ENCODE measurements around the gene SLC24A3. TPM values are rescaled to one million over a fixed set of nuclear protein-coding genes. Genes with fewer than 3 reads are reported as not detected.

Gene SLC24A3
- total and polyA plus RNA-seq, 4 donors = 1.9 to 8.4 (median 5.8) TPM

DNA sequence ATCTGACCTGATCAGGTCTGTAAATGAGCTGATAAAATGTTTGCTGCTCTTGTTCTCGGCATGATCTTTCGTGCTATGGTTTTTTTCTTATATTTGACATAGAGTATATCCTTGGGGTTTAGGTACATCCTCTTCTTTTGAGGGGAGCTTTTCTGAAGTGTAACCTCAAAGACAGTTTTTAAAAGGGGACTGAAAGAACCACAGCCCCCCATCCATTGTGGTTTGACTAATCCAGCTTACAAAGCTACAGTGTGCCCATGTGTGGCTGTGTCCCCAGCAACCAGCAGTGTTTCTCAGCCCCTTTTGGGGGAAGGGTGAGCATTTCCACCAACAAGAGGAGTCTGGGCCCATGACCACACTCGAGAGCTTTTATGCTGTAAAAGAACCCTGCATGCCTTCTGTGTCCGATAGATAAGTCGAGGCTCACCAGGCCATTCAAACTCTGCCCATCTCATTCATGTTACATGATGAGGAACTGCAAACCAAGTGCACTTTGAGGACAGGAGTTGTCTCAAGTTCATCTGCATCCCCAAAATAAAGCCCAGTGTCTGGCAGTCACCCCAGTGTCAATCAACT lies 266.0 kb downstream of the SLC24A3 start:
- H3K4me1 ChIP-seq (ENCODE audit: control insufficient read depth in 5 of 5, insufficient read depth in 5 of 5, low read length in 5 of 5) = no peaks in the 10 kb centered on the region
- H3K4me3 ChIP-seq = no peak overlapping the region
- H3K27me3 ChIP-seq (ENCODE audit: control insufficient read depth in 3 of 3, insufficient read depth in 3 of 3, low read length in 2 of 3) = no peaks in the 10 kb centered on the region
- H3K27ac ChIP-seq (ENCODE audit: low read depth in 1 of 2, low read length in 1 of 2) = no peak overlapping the region
- TF ChIP-seq, protein P1, sequence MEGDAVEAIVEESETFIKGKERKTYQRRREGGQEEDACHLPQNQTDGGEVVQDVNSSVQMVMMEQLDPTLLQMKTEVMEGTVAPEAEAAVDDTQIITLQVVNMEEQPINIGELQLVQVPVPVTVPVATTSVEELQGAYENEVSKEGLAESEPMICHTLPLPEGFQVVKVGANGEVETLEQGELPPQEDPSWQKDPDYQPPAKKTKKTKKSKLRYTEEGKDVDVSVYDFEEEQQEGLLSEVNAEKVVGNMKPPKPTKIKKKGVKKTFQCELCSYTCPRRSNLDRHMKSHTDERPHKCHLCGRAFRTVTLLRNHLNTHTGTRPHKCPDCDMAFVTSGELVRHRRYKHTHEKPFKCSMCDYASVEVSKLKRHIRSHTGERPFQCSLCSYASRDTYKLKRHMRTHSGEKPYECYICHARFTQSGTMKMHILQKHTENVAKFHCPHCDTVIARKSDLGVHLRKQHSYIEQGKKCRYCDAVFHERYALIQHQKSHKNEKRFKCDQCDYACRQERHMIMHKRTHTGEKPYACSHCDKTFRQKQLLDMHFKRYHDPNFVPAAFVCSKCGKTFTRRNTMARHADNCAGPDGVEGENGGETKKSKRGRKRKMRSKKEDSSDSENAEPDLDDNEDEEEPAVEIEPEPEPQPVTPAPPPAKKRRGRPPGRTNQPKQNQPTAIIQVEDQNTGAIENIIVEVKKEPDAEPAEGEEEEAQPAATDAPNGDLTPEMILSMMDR (IDR thresholded peaks at IDR 0.05; ENCODE audit: control extremely low read depth, extremely low read depth) = no peak
- ATAC-seq (ENCODE audit: insufficient read depth, low FRiP score) = no peak
- no peak for DNase-seq
- WGBS, 2 donors = 84 to 92% methylated on average over 5 of the region's 5 CpGs
- no peaks in the 10 kb centered on the region for H3K36me3 ChIP-seq (ENCODE audit: control insufficient read depth in 4 of 4, insufficient read depth in 4 of 4, low read length in 4 of 4)
- H3K9ac ChIP-seq (ENCODE audit: insufficient read depth in 1 of 2, low read length in 2 of 2) = no peak overlapping the region
- H3K9me3 ChIP-seq (ENCODE audit: control insufficient read depth in 4 of 4, insufficient read depth in 3 of 4, low read length in 3 of 4) = no peaks in the 10 kb centered on the region

- peaks cover 0 to 2% (median 0%) of the 10 kb centered on the region in 3 donors for H3K27me3 ChIP-seq (ENCODE audit: control insufficient read depth in 3 of 3, insufficient read depth in 3 of 3, low read length in 2 of 3)
- no peaks in the 10 kb centered on the region for H3K4me1 ChIP-seq (ENCODE audit: control insufficient read depth in 5 of 5, insufficient read depth in 5 of 5, low read length in 5 of 5)
- no peak overlapping the region for H3K9ac ChIP-seq (ENCODE audit: insufficient read depth in 1 of 2, low read length in 2 of 2)
- H3K4me3 ChIP-seq = no peak overlapping the region
- WGBS, 2 donors = 38 to 76% methylated on average over 2 of the region's 2 CpGs
- H3K9me3 ChIP-seq (ENCODE audit: control insufficient read depth in 4 of 4, insufficient read depth in 3 of 4, low read length in 3 of 4) = no peaks in the 10 kb centered on the region
- no peak overlapping the region for H3K27ac ChIP-seq (ENCODE audit: low read depth in 1 of 2, low read length in 1 of 2)
- TF ChIP-seq, protein P1 (IDR thresholded peaks at IDR 0.05; ENCODE audit: control extremely low read depth, extremely low read depth) = no peak
- DNase-seq (no peak), ATAC-seq (ENCODE audit: insufficient read depth, low FRiP score) (no peak)
- H3K36me3 ChIP-seq (ENCODE audit: control insufficient read depth in 4 of 4, insufficient read depth in 4 of 4, low read length in 4 of 4) = no peaks in the 10 kb centered on the region
Observed at GRCh38 chr20:19482726-19483125, 270.3 kb downstream of the SLC24A3 start.

DNA sequence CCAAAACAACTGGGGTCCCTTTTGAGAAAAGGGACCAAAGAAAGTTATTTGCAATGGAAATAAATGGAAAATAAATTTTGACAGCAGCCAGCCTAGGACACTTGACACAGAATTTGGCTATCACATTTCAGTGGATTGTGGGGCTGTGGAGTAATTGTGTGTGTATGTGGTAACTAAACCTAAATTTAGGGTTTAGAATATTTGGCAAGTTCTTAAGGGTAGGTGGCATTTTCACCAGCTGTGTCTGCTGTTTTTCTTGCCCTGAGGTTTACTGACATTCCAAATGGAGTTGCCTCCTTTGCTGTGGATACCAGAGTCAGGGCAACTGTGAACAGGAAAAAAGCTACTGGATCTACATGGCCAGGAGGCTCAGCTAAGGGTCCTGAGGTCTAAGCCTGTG lies 270.9 kb downstream of the SLC24A3 start:
- DNase-seq = no peak
- Histone ChIP-seq H3K9me3 (ENCODE audit: control insufficient read depth in 4 of 4, insufficient read depth in 3 of 4, low read length in 3 of 4) (no peaks in the 10 kb centered on the region), H3K36me3 (ENCODE audit: control insufficient read depth in 4 of 4, insufficient read depth in 4 of 4, low read length in 4 of 4) (no peaks in the 10 kb centered on the region), H3K27ac (ENCODE audit: low read depth in 1 of 2, low read length in 1 of 2) (no peak overlapping the region), H3K4me3 (no peak overlapping the region), H3K9ac (ENCODE audit: insufficient read depth in 1 of 2, low read length in 2 of 2) (no peak overlapping the region), H3K4me1 (ENCODE audit: control insufficient read depth in 5 of 5, insufficient read depth in 5 of 5, low read length in 5 of 5) (no peaks in the 10 kb centered on the region), H3K27me3 (ENCODE audit: control insufficient read depth in 3 of 3, insufficient read depth in 3 of 3, low read length in 2 of 3) (peaks cover 0 to 2% (median 0%) of the 10 kb centered on the region in 3 donors)
- TF ChIP-seq, protein P1 (IDR thresholded peaks at IDR 0.05; ENCODE audit: control extremely low read depth, extremely low read depth) = no peak
- ATAC-seq (ENCODE audit: insufficient read depth, low FRiP score) = no peak

DNA sequence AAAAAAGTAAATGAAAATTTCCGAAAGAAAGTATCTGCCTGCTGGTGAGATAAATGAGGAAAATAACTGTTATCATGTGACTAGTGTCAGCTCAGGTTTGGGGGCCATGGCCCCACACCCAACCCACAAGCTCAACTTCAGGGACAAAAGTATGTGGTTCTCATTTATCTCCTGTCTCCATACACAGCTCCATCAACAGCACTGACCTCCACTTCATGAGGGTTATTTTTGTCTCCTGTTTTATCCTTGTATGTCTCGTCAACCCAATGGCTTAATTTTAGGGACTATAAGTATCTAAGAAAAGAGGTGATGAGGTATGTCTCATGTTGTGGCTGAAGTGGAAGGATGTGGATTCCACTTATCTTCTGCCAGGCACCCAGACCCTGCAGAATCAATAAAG lies 274.0 kb downstream of the SLC24A3 start:
- Histone ChIP-seq H3K4me3 (no peak overlapping the region), H3K36me3 (ENCODE audit: control insufficient read depth in 4 of 4, insufficient read depth in 4 of 4, low read length in 4 of 4) (no peaks in the 10 kb centered on the region), H3K4me1 (ENCODE audit: control insufficient read depth in 5 of 5, insufficient read depth in 5 of 5, low read length in 5 of 5) (no peaks in the 10 kb centered on the region), H3K27ac (ENCODE audit: low read depth in 1 of 2, low read length in 1 of 2) (no peak overlapping the region), H3K27me3 (ENCODE audit: control insufficient read depth in 3 of 3, insufficient read depth in 3 of 3, low read length in 2 of 3) (peaks cover 0 to 2% (median 0%) of the 10 kb centered on the region in 3 donors), H3K9ac (ENCODE audit: insufficient read depth in 1 of 2, low read length in 2 of 2) (no peak overlapping the region), H3K9me3 (ENCODE audit: control insufficient read depth in 4 of 4, insufficient read depth in 3 of 4, low read length in 3 of 4) (no peaks in the 10 kb centered on the region)
- WGBS, 2 donors = 92 to 95% methylated on average over 2 of the region's 2 CpGs
- ATAC-seq (ENCODE audit: insufficient read depth, low FRiP score) = no peak
- TF ChIP-seq, protein P1 (IDR thresholded peaks at IDR 0.05; ENCODE audit: control extremely low read depth, extremely low read depth) = no peak
- no peak for DNase-seq

All from lung (tissue), 12 donors.